Mucosa of descending colon (tissue), 3 donors: ENCODE measurements around the gene CEP112. TPM values are rescaled to one million over a fixed set of nuclear protein-coding genes. Genes with fewer than 3 reads are reported as not detected.

Experiments used
- ATAC-seq: fragments of 200-7000 bp; cut with Tn5 transposase; one replicate; pipeline ENCODE4 v1.9.1; 2020; ENCODE audit warnings: mild to moderate bottlenecking, moderate library complexity
- DNase-seq, 3 donors: peaks; one replicate each; pipeline ENCODE4 v3.0.0-alpha.2; 2020
- H3K36me3 ChIP-seq: fragments of 200-600 bp; one replicate; pipeline ENCODE4 v1.8.0; 2021; ENCODE audit warnings: low read depth, mild to moderate bottlenecking
- H3K4me1 ChIP-seq: fragments of 200-600 bp; one replicate; pipeline ENCODE4 v1.8.0; 2021; ENCODE audit warnings: low read depth, mild to moderate bottlenecking
- H3K4me3 ChIP-seq: fragments of 200-600 bp; one replicate; pipeline ENCODE4 v1.8.0; 2021; ENCODE audit warnings: mild to moderate bottlenecking
- H3K9me3 ChIP-seq: fragments of 200-600 bp; one replicate; pipeline ENCODE4 v1.8.0; 2021; ENCODE audit warnings: mild to moderate bottlenecking
- CTCF ChIP-seq: fragments of 200-600 bp; IDR thresholded peaks from one replicate; pipeline ENCODE4 v1.8.0; 2022; ENCODE audit warnings: antibody characterized with exemption, mild to moderate bottlenecking
- intact Hi-C, 2 donors: fragments of 100-400 bp; cut with DNase I in 1 of 2; cut with micrococcal nuclease in 1 of 2; formaldehyde crosslinking; loops; one replicate each; pipeline versions ENCODE4 v1.11.0 to v1.11.1; 2022; cut with DNase I, micrococcal nuclease
- total RNA-seq, 3 donors: library from RNA; stranded (reverse); fragmentation: NEBNext Ultra II Directional in 2 of 3; extraction: Animal tissue kit (Norgen Biotek cat#: 25700) in 2 of 3; gene quantifications; one replicate each; pipeline versions ENCODE4 v1.2.1 to v1.2.4, GENCODE V29; 2021 to 2023
- donor health status: DM: no; HTN: no; CAD: no; lungs with moderate emphysema.
- donor health status: DM: no; HTN: no; CAD: no.
- donor health status: DM: no; HTN: yes; CAD: no.

The CEP112 gene
- total RNA-seq, 3 donors from 2014 or later: 6.3 to 18.5 (median 7.0) TPM

- ATAC-seq: no peak
- TF ChIP-seq CTCF: no peak
- intact Hi-C loops: no loop called here
These were observed 225.7 kb downstream of the CEP112 start for GRCh38 chr17:65966072-65966695.

GRCh38 chr17:65963179-65963578 is 228.8 kb downstream of the CEP112 start:
- no peak for ATAC-seq
- Histone ChIP-seq H3K9me3 (peaks cover 7% of the 10 kb centered on the region), H3K36me3 (no peaks in the 10 kb centered on the region), H3K4me3 (no peak overlapping the region), H3K4me1 (no peaks in the 10 kb centered on the region)
- intact Hi-C loops: no loop called here
- DNase-seq: no peak
- TF ChIP-seq CTCF: no peak

More at GRCh38 chr17:65966072-65966695, 225.7 kb downstream of the CEP112 start:
- DNase-seq: no peak
- Histone ChIP-seq H3K4me1 (no peaks in the 10 kb centered on the region), H3K9me3 (peaks cover 2% of the 10 kb centered on the region), H3K4me3 (no peak overlapping the region), H3K36me3 (no peaks in the 10 kb centered on the region)

- Histone ChIP-seq H3K4me1 (no peaks in the 10 kb centered on the region), H3K36me3 (no peaks in the 10 kb centered on the region), H3K4me3 (no peak overlapping the region), H3K9me3 (peaks cover 10% of the 10 kb centered on the region)
- no peak for ATAC-seq
- TF ChIP-seq CTCF: no peak
- intact Hi-C loops: no loop called here
- no peak for DNase-seq
These were observed 232.3 kb downstream of the CEP112 start for GRCh38 chr17:65959630-65960029.

GRCh38 chr17:65956814-65957213 is 235.1 kb downstream of the CEP112 start:
- Histone ChIP-seq H3K4me3 (no peak overlapping the region), H3K4me1 (no peaks in the 10 kb centered on the region), H3K9me3 (peaks cover 10% of the 10 kb centered on the region), H3K36me3 (no peaks in the 10 kb centered on the region)
- intact Hi-C loops: no loop called here
- no peak for DNase-seq
- no peak for TF ChIP-seq CTCF
- no peak for ATAC-seq

- Histone ChIP-seq H3K4me1 (no peaks in the 10 kb centered on the region), H3K4me3 (no peak overlapping the region), H3K36me3 (no peaks in the 10 kb centered on the region), H3K9me3 (peaks cover 10% of the 10 kb centered on the region)
- no peak for DNase-seq
- intact Hi-C loops: no loop called here
- ATAC-seq: no peak
- no peak for TF ChIP-seq CTCF
These were observed 237.8 kb downstream of the CEP112 start for GRCh38 chr17:65954148-65954449.
